HG03520 (cell line): ENCODE measurements around the gene CUEDC1.

Experiments used
- ATAC-seq: cut with Tn5 transposase; IDR thresholded peaks from one replicate; pipeline ENCODE4 v1.9.1; 2021; ENCODE audit warnings: mild to moderate bottlenecking, moderate library complexity; ENCODE audit not compliant: unreplicated experiment

CUEDC1 gene

GRCh38 chr17:57880086-57880456, 75.1 kb downstream of the CUEDC1 start:
- no peak for ATAC-seq

DNA sequence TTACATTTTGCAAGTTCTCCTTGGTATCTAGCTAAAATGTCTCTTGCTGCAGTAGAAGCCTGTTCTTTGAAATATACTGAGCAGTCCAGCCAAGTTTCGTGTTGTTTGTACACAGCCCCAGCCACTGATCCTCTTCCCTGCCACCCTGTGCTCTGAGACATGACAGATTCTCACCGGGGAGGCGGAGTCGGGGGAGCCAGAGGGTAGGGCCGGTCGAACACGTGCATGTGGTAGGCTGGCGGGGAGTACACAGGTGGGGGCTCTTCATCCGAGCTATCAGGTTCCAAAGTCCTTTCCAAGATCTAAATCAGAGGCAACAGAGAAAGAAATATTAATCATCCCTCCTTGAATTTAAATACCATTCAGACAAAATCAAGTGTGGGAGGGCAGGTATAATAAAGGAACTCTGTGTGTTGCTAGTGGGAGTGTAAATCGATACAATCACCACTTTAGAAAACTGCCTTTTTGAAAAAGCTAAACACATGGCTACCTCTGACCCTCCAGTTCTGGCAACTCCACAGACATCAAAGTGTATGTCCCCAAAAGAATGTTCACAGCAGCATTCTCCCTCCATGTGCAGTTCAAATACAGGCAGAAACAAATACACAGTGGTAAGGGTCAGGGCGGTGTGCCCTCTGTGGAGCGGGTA, 75.7 kb downstream of the CUEDC1 start:
- no peak for ATAC-seq

DNA sequence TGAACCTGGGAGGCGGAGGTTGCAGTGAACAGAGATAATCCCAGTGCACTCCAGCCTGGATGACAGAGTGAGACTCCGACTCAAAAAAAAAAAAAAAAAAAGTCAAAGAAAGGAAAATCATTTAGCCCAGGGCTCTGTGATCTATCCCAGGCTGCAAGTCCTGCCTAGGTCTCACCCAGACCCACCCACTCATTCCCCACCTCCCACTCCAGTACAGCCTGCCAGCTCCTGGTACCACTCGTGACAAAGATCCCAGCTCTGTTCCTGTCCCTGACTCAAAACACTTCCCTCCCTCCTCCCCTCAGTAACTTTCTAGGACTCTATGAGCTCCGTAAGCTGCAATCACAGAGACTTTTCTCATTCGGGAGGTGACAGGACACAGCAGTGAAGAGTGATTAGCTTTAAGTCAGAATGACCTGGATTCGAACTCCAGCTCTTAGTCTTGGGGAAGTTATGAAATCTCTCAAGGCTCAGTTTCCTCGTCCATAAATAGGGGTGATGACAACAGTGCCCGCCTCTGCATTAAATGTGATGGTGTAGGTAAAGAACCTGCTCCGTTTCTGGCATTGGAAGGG, 77.3 kb downstream of the CUEDC1 start:
- ATAC-seq: no peak

- ATAC-seq: no peak
These were observed 78.4 kb downstream of the CUEDC1 start for GRCh38 chr17:57876866-57877237.

DNA sequence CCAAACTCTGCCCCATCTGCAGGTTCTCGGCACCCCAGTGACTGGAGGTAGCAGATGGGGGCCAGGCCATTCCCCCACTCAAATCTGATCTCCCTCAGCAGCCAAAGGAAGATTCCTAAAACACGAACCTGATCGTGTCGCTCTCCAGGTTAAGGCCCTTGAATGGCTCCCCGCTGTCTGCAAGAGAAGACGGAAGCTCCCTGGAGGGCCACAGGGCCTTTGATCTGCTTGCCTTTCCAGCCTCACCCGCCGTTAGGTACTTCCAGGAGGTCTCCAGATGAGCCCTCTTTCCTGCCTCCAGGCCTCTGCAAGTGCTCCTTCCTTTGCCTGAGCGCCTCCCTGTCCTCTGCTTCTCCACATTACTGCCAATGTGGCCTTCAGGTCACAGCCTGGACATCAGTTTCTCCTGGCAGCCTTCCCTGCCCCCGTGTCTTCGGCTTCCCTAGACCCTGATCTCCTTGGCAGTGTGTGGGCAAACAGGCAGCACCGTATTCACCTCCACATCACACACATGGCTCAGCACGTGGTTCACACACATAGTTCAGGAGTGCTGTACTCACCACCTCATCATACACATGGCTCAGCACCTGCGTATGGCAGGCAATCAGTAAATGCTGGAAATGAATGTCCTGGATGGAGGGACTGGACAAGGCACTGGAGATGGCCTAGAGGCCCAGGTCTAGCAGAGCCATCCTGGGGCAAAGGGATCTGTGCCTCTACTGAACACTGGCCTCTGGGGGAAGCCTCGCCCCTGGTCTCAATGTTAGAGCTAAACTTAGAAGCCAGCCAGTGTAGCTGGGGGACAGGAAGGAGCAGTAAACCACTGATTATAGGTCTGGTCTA, 79.0 kb downstream of the CUEDC1 start:
- ATAC-seq: no peak

DNA sequence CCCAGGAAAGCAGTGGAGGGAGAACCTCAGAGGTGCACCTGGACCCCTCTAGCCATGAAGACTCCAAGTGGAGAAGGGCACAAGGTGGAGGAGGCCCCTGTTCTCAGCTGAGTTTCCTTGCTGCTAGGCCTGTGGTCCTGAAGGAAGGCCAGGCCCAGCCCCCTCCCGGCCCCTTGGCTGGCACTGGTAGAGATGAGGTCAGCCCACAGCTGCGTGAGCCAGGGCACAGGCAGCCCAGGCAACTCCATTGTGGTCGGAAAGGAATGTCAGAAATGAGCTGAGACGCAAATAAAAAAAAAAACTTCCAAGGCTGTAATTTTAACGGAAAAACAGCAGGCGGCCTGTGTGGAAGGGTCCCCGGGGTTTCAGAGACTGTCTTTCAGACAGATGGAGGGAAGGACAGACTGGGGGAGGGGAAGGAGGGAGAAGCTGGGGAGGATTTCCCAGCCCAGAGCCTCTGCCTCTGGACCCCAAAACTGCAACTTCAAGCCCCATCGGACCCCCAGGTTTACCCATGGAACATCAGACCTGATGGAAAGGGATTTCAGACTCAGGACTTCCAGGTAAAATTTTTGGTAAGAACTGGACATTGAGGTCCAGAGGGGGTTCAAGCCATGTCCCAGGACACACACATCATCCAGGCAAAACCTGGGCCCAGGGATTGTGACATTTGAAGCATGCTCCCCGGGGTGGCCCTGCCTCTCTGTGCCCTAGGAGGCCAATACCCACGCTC, 79.8 kb downstream of the CUEDC1 start:
- ATAC-seq: no peak

DNA sequence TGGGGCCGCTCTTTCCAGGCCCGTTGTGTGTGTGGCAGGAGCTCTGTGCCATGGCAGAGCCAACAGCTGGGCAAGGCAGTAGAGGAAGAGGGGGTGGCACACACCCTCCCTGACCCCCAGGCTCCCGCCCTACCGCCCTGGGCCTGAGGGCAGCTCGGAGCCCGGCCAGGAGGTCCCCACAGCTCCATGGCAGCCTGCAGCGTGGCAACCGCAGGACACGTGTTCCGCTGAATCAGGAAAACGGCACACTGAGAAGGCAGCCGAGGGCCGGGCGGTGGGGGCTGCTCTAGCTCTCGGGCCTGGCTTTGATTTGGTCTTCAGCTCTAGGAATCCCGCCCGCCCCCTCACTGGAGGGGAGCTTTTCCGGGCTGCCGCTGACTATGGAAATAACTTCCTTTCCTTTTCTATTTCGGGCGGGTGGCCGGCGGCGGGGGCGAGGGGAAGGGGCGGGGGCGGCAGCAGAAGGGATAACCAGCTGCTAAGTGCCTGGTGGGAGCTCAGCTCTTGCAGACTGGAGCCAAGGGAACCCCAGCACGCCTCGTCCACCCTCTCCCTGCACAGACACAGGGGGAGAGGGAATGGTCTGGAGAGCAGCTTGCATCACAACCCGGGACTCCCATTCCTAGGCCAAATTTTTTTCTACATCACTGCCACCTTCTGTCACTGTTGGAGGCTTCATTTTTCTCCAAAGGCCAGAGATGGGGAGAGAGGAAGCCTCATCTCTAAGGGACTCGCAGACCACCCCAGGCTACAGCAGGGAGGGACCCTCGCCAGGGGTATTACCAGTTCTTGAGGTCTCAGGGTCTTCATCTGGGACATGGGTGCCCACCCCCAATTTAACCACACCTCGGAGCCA, 80.5 kb downstream of the CUEDC1 start:
- no peak for ATAC-seq

GRCh38 chr17:57874058-57874419, 81.2 kb downstream of the CUEDC1 start:
- no peak for ATAC-seq

DNA sequence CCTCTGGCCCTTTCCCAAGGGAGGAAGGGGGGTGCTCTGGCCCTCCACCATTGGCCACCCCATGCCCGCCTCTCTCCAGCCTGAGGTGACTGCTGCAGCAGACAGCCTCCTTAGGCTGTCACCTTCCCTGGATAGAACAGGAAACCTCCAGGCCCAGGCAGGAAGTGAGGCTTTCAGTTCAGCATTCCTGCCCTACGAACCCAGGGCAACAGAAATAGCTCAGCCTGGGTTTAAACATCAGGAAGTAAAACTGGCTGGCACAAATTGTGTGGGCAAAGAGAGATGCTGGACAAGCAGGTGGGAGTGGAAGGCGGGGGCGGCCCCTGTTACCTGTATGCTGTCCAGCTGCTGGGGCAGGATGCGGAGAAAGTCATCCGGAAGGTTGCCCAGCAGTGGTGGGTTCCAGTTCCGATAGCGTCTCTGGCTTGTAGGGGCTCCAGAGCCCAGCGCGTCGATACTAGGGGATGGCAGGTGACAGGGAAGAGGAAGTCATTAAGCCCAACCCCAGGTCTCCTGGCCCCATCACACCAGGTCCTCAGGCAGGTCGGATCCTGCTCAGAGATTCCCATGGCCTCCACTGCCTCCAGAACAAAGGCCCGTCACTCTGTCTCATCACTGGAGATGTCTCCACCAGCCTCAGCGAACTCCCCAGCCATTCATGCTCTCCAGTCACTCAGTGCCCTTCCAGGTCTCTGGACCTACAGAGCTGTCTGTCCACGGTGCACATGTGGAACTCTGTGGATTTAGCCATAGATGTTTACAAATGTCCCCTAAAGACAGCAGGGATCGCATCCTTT, 81.8 kb downstream of the CUEDC1 start:
- no peak for ATAC-seq

DNA sequence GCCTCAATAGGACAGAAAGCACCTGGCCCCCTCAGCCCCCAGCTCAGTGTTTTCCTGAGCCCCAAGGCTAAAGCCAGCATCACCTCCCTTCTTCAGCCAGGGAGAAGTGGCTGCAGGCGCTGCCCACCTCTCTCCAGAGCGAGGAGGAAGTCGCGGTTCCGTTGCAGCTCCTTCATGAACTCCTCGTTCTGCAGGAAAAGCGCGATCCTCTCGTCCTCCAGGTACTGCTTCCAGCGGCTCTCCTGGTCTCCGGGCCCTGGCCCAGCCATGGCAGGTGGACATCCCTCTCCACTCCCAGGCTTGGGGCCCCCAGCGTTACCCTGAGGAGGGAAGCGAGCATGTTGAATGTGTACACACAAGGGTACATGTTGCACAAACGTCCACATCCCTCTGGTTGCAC, 82.7 kb downstream of the CUEDC1 start:
- ATAC-seq: no peak

DNA sequence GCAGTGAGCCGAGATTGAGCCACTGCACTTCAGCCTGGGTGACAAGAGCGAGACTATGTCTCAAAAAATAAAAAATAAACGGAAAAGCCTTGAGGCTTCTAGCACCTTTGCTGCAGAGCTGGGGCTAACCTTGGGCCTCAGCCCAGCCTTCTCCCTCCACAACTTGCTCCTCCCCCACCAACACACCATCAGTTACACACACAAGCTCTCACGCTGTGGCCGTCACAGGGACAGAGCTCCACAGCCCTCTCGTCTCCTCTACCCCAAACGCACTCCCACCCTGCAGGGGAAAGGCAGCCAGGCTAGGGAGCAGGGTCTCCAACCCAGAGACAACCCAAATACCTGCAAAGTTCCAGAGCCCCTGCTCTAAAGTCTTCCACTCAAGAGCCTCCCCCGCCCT, 83.3 kb downstream of the CUEDC1 start:
- ATAC-seq: no peak

- ATAC-seq: no peak
These were observed 84.1 kb downstream of the CUEDC1 start for GRCh38 chr17:57871155-57871554.

DNA sequence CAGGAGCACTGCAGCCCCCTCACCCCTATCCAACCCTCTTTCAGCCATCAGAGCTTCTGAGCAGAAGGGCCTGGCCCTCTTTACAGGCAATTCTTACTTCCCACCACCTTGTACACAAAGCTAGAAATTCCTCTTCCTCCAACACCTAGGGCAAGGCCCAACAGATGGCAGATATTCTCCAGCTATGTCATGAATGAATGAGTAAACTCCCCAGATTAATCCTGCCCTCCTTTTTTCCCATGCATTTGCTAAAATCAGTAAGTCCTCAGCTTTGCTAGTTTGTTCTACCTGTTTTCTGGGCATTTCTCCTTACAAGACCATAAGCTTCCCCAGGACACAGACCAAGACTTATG, 85.0 kb downstream of the CUEDC1 start:
- no peak for ATAC-seq

GRCh38 chr17:57869617-57870282, 85.5 kb downstream of the CUEDC1 start:
- ATAC-seq: no peak

- ATAC-seq: no peak
These were observed 86.1 kb downstream of the CUEDC1 start for GRCh38 chr17:57868910-57869616.

GRCh38 chr17:57868007-57868909, 87.0 kb downstream of the CUEDC1 start:
- ATAC-seq: no peak

DNA sequence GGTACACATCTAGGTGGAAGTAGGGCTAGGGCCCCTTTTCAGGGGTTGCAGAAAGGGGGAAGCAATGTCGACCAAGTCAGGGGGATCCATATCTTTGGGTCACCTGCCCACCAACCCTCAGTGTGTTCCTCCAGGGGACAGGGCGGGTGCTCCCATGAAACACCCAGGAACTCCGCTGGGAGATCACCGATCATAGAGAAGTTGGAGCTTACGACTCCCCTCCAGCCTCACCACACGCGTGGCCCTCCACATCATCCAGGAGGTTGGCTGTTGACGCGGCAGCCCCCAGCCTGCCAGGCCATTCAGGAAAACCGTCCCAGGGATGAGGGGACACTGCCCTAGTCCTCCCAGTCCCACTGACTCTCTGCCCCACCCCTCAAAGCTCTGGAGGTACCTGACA, 88.1 kb downstream of the CUEDC1 start:
- no peak for ATAC-seq

DNA sequence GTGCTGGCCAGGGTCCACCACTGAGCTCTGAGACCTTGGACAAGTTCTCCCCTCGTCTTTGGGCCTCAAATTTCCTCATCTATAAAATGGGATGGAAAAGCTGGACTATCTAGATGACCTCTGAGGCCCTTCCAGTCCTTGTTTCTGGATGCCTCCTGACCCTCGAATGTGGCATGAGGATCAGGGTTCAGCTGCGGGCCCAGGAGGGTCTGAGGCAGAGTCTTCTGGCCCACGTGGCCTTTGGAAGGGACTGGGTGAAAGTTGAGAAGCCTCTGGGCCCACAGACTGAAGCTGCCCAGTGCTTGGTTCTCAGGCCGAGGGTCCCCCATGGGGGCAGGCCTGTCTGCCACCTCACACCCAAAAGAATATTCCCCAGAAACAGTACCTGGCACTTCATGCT, 88.5 kb downstream of the CUEDC1 start:
- no peak for ATAC-seq
